ENCODE measurements around the gene COPRS. TPM values are rescaled to one million over a fixed set of nuclear protein-coding genes. Genes with fewer than 3 reads are reported as not detected.

The COPRS gene
- polyA plus RNA-seq, 1 donor (not counting 4 experiments of a cell fraction or from before 2014, with no cell fraction given): 30.3 TPM

GRCh38 chr17:31807846-31808245 is 51.2 kb downstream of the COPRS start:
- H3K4me3 ChIP-seq (ENCODE audit: control insufficient read depth in 2 of 3, extremely low read depth in 1 of 3, insufficient read depth in 2 of 3, low read depth in 1 of 3, low read length in 3 of 3): no peak overlapping the region
- no peaks in the 10 kb centered on the region for H3K79me2 ChIP-seq (ENCODE audit: control insufficient read depth, insufficient read depth, low read length)
- no peaks in the 10 kb centered on the region for H3K9me1 ChIP-seq (ENCODE audit: control insufficient read depth, extremely low read depth, insufficient read depth, low read length)
- DNase-seq (ENCODE audit: low read depth, low spot score) (no peak), FAIRE-seq (no peak)
- TF ChIP-seq CTCF (optimal IDR thresholded peaks at IDR 0.05 in 1 of 3, IDR thresholded peaks at IDR 0.05 in 1 of 3, conservative IDR thresholded peaks at IDR 0.05 in 1 of 3; ENCODE audit: extremely low read depth in 1 of 3, insufficient read depth in 2 of 3, low read length in 3 of 3) (no peak), EZH2 (IDR thresholded peaks at IDR 0.05; ENCODE audit: low read length) (no peak)
- H3K36me3 ChIP-seq (ENCODE audit: control insufficient read depth in 2 of 2, extremely low read depth in 1 of 2, insufficient read depth in 2 of 2, low read length in 2 of 2): no peaks in the 10 kb centered on the region
- no peak overlapping the region for H2AFZ ChIP-seq (ENCODE audit: control insufficient read depth, low read length)
- dilution Hi-C loops (cut with MboI; ENCODE audit: extremely low pct_ligation_motif_present, low sequenced_read_pairs): no loop called here
- no peaks in the 10 kb centered on the region for H3K27me3 ChIP-seq (ENCODE audit: control insufficient read depth, extremely low read depth, insufficient read depth, low read length)
- no peak overlapping the region for H3K9ac ChIP-seq (ENCODE audit: control insufficient read depth, extremely low read depth, insufficient read depth, low read length)
- H4K20me1 ChIP-seq (ENCODE audit: control insufficient read depth, extremely low read depth, insufficient read depth, low read length): no peaks in the 10 kb centered on the region
- no peak overlapping the region for H3K27ac ChIP-seq (ENCODE audit: control insufficient read depth, insufficient read depth, low read length)
- H3K4me2 ChIP-seq (ENCODE audit: control insufficient read depth, extremely low read depth, insufficient read depth, low read depth, low read length): no peak overlapping the region
- peaks cover 3% of the 10 kb centered on the region for H3K4me1 ChIP-seq (ENCODE audit: control insufficient read depth, extremely low read depth, insufficient read depth, low read length)
- peaks cover 2% of the 10 kb centered on the region for H3K9me3 ChIP-seq (ENCODE audit: control insufficient read depth, low read depth, low read length)

- TF ChIP-seq EZH2 (IDR thresholded peaks at IDR 0.05; ENCODE audit: low read length): no peak
- TF ChIP-seq CTCF (optimal IDR thresholded peaks at IDR 0.05 in 1 of 3, IDR thresholded peaks at IDR 0.05 in 1 of 3, conservative IDR thresholded peaks at IDR 0.05 in 1 of 3; ENCODE audit: extremely low read depth in 1 of 3, insufficient read depth in 2 of 3, low read length in 3 of 3): no peak
- Histone ChIP-seq H3K9me1 (ENCODE audit: control insufficient read depth, extremely low read depth, insufficient read depth, low read length) (no peaks in the 10 kb centered on the region), H3K9me3 (ENCODE audit: control insufficient read depth, low read depth, low read length) (peaks cover 2% of the 10 kb centered on the region), H4K20me1 (ENCODE audit: control insufficient read depth, extremely low read depth, insufficient read depth, low read length) (no peaks in the 10 kb centered on the region), H2AFZ (ENCODE audit: control insufficient read depth, low read length) (no peak overlapping the region), H3K27me3 (ENCODE audit: control insufficient read depth, extremely low read depth, insufficient read depth, low read length) (no peaks in the 10 kb centered on the region), H3K36me3 (ENCODE audit: control insufficient read depth in 2 of 2, extremely low read depth in 1 of 2, insufficient read depth in 2 of 2, low read length in 2 of 2) (no peaks in the 10 kb centered on the region), H3K4me3 (ENCODE audit: control insufficient read depth in 2 of 3, extremely low read depth in 1 of 3, insufficient read depth in 2 of 3, low read depth in 1 of 3, low read length in 3 of 3) (no peak overlapping the region), H3K4me2 (ENCODE audit: control insufficient read depth, extremely low read depth, insufficient read depth, low read depth, low read length) (no peak overlapping the region), H3K27ac (ENCODE audit: control insufficient read depth, insufficient read depth, low read length) (no peak overlapping the region), H3K79me2 (ENCODE audit: control insufficient read depth, insufficient read depth, low read length) (no peaks in the 10 kb centered on the region), H3K9ac (ENCODE audit: control insufficient read depth, extremely low read depth, insufficient read depth, low read length) (no peak overlapping the region), H3K4me1 (ENCODE audit: control insufficient read depth, extremely low read depth, insufficient read depth, low read length) (peaks cover 3% of the 10 kb centered on the region)
- no peak for FAIRE-seq
- dilution Hi-C loops (cut with MboI; ENCODE audit: extremely low pct_ligation_motif_present, low sequenced_read_pairs): no loop called here
- DNase-seq (ENCODE audit: low read depth, low spot score): no peak
These were observed 52.1 kb downstream of the COPRS start for GRCh38 chr17:31806921-31807320.

Data from keratinocyte (primary cell).